Ishikawa (cell line): ENCODE results near the gene EYS.

ENCODE experiments used
- CEBPB ChIP-seq: IDR thresholded peaks from 2 replicates; pipeline ENCODE4 v1.6.1; 2012
- NFIC ChIP-seq: IDR thresholded peaks from 2 replicates; pipeline ENCODE4 v1.6.1; 2012
- ZBTB7A ChIP-seq: IDR thresholded peaks from 2 replicates; pipeline ENCODE4 v1.6.1; 2012; ENCODE audit warnings: low read depth
- TF ChIP-seq, protein P1 (sequence below): IDR thresholded peaks from 2 replicates; pipeline ENCODE4 v1.6.1; 2012; ENCODE audit warnings: low read depth, mild to moderate bottlenecking

- TF ChIP-seq, protein P1, sequence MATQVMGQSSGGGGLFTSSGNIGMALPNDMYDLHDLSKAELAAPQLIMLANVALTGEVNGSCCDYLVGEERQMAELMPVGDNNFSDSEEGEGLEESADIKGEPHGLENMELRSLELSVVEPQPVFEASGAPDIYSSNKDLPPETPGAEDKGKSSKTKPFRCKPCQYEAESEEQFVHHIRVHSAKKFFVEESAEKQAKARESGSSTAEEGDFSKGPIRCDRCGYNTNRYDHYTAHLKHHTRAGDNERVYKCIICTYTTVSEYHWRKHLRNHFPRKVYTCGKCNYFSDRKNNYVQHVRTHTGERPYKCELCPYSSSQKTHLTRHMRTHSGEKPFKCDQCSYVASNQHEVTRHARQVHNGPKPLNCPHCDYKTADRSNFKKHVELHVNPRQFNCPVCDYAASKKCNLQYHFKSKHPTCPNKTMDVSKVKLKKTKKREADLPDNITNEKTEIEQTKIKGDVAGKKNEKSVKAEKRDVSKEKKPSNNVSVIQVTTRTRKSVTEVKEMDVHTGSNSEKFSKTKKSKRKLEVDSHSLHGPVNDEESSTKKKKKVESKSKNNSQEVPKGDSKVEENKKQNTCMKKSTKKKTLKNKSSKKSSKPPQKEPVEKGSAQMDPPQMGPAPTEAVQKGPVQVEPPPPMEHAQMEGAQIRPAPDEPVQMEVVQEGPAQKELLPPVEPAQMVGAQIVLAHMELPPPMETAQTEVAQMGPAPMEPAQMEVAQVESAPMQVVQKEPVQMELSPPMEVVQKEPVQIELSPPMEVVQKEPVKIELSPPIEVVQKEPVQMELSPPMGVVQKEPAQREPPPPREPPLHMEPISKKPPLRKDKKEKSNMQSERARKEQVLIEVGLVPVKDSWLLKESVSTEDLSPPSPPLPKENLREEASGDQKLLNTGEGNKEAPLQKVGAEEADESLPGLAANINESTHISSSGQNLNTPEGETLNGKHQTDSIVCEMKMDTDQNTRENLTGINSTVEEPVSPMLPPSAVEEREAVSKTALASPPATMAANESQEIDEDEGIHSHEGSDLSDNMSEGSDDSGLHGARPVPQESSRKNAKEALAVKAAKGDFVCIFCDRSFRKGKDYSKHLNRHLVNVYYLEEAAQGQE = no peak
- TF ChIP-seq NFIC = no peak
- TF ChIP-seq ZBTB7A = no peak
- no peak for TF ChIP-seq CEBPB
These were observed 1947.4 kb downstream of the EYS start for GRCh38 chr6:63759605-63760105.
